Measurements from ENCODE around the gene WDR47.
"Not testable (repeated sequence)": the region's sequence is repeated elsewhere in the genome, so short reads cannot be mapped to it uniquely, and the experiment has no call there.

The WDR47 gene

GRCh38 chr1:108969346-108969745 is 72.6 kb downstream of the WDR47 start:
- no peak for DNase-seq (ENCODE audit: extremely low read depth in 1 of 2, low read depth in 1 of 2)

DNA sequence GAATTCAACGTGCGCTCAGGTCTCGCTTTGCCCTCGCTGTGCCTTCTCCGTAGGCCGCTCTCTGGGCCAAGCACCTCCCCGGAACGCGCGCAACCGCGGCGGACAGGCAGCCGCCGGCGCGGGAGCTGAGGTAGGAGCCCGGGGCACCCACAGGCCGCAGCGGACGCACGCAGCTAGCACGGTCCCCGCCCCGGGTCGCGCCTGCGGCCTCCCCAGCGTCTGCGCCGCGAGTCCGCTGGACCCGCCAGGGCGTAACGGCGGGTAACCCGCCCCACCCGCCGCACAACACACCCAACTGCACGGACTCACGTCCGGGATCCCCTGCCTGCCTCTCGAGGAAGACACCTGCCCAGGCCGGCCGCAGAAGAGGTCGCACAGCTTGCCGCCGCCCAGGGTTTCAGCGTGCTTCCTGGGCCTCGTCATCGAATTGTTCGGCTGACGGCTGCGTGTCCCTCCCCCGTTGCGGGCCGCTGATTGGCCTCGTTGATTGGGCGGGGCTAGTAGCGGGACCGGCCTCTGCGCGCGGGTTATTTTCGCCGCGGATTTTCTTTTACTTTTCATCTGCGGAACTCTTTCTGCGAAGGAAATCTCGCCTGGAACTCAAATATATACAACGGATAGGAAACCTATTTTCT is 78.7 kb downstream of the WDR47 start, which contains the start of gene CLCC1:
TSS of gene CLCC1 (minus strand) at position 433 of the 635 bp plus-strand sequence. CDS start 13,047 bp downstream, outside the sequence.
- DNase-seq (ENCODE audit: extremely low read depth in 1 of 2, low read depth in 1 of 2), result peak; percentile 81 to 91

DNA sequence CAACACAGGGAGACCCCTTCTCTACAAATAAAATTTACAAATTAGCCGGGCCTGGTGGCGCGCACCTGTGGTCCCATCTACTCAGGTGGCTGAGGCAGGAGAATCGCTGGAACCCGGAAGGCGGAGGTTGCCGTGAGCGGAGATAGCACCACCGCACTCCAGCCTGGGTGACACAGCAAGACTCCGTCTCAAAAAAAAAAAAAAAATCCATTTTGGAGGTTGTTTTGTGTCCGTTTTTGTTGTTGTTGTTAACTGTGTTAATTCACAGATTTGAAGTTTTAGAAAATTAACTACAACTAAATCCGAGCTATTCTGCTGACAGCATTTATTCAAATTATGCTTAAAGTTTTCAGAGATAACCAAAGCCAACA is 79.2 kb downstream of the WDR47 start:
- no peak for DNase-seq (ENCODE audit: extremely low read depth in 1 of 2, low read depth in 1 of 2)

GRCh38 chr1:108961752-108962486 is 80.0 kb downstream of the WDR47 start:
- DNase-seq (ENCODE audit: extremely low read depth in 1 of 2, low read depth in 1 of 2), result no peak

DNA sequence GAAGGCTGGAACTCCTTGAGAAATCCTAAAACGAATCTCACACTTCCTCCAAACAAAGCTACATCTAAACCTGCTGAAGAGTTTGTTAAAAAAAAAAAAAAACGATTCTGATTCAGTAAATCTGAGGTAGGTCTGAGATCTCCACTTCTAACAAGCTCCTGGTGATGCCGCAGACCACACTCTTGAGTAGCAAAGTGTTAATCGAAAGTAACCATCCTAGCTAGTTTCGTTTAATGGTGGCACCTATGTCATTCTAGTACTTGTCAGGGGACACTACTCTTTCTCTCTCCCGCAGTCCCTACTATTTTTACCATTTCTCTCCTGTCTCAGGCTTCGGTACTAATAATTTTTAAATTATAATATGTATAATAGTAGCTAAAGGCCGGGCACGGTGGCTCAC is 80.7 kb downstream of the WDR47 start:
- no peak for DNase-seq (ENCODE audit: extremely low read depth in 1 of 2, low read depth in 1 of 2)

- no peak for DNase-seq (ENCODE audit: extremely low read depth in 1 of 2, low read depth in 1 of 2)
Measured at GRCh38 chr1:108960719-108961118, 81.2 kb downstream of the WDR47 start.

DNA sequence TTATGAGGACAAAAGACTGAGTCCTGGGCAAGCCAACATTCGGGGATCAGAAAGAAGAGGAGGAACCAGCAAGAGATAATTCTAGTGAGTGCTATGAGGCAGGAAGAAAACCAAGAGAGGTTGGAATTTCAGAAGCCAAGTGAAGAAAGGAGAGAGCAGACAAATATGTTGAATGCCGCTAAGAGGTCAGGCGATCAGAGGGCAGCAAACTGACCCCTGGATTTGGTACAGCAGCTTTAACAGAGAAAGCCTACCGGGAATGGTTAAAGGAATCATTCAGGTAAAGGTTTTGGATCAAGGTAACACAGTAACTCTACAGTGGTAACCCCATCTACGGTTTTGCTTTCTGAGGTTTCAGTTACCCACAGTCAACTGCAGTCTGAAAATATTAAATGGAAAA is 84.0 kb downstream of the WDR47 start:
- DNase-seq (ENCODE audit: extremely low read depth in 1 of 2, low read depth in 1 of 2), result no peak

- no peak for DNase-seq (ENCODE audit: extremely low read depth in 1 of 2, low read depth in 1 of 2)
Measured at GRCh38 chr1:108955881-108956280, 86.0 kb downstream of the WDR47 start.

- DNase-seq (ENCODE audit: extremely low read depth in 1 of 2, low read depth in 1 of 2), result no peak
Measured at GRCh38 chr1:108955111-108955510, 86.8 kb downstream of the WDR47 start.

DNA sequence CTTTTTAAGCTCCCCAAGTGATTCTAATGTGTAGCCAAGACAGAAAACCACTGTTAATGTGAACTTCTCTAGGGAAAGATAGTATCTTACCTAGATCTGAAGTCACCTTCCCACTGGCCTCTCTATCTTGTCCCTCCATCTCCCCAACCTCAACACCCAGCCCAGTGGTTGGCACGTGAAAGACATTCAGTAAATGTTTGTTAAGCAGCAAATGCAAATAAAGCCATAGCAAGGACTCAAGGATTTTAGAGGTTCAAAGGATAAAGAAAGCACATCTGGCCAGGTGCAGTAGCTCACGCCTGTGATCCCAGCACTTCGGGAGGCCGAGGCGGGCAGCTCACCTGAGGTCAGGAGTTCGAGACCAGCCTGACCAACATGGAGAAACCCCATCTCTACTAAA is 88.5 kb downstream of the WDR47 start:
- DNase-seq (ENCODE audit: extremely low read depth in 1 of 2, low read depth in 1 of 2), result no peak

DNA sequence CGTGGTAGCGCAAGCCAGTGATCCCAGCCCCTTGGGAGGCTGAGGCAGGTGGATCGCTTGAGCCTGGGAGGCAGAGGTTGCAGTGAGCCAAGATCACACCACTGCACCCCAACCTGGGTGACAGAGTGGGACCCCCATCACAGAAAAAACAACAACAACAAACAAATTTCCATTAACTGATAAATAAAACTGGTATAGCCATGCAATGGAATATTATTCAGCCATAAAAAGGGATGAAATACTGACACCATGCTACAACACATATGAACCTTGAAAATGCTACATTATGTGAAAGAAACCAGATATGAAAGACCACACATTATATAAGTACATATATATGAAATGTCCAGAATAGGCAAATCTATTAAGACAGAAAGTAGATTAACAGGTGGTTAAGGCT is 90.7 kb downstream of the WDR47 start:
- no peak for DNase-seq (ENCODE audit: extremely low read depth in 1 of 2, low read depth in 1 of 2)

DNA sequence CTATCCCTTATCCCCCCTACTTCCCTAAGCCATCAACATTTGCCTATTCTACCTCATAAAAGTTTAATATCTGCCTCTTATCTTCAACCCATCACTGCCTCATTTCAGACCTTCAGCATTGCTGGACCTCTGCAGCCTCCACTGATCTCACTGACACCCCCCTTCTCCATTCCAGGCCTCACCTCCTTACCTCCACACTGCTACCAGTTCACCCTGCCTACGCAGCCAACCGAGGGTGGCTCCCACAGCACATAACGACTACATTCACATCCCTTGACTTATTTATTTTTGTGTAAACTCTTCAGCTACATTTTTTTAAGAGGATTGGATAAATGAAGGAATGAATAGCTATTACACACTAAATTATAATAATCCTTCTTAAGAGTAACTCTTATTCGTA is 92.9 kb downstream of the WDR47 start:
- DNase-seq (ENCODE audit: extremely low read depth in 1 of 2, low read depth in 1 of 2), result no peak

DNA sequence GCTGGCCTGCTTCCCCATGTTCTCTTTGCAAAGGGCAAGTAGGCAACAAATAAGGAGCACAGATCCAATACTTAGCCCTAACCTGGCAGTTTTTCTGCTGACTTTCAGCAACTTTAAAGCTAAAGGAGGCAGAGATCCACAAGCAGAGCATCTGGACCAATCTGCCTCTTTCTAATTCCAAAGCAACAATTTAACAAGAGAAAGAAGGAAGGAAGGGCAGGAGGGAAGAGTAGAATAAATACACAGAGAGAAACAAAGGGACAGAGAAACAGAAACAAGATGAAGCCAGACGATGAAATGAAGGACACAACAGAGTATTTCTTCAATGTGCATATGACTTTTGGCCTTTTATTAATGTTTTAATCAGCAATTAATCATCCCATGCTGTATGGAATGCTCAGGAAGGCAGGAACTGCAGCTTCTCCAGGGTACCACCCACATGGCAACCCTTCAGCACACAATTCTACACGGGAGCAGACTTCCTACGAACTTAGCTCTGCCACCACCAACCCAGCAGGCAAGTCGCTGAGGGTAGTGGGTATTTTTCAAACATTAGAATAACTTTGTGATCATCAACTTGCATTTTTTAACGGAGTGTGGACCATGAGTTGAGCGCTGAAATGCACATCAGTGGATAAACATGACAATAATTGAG is 93.9 kb downstream of the WDR47 start:
- no peak for DNase-seq (ENCODE audit: extremely low read depth in 1 of 2, low read depth in 1 of 2)

GRCh38 chr1:108936170-108936569 is 105.7 kb downstream of the WDR47 start:
- DNase-seq (ENCODE audit: extremely low read depth in 1 of 2, low read depth in 1 of 2), result no peak

GRCh38 chr1:108933944-108934343 is 108.0 kb downstream of the WDR47 start:
- DNase-seq (ENCODE audit: extremely low read depth in 1 of 2, low read depth in 1 of 2), result no peak

DNA sequence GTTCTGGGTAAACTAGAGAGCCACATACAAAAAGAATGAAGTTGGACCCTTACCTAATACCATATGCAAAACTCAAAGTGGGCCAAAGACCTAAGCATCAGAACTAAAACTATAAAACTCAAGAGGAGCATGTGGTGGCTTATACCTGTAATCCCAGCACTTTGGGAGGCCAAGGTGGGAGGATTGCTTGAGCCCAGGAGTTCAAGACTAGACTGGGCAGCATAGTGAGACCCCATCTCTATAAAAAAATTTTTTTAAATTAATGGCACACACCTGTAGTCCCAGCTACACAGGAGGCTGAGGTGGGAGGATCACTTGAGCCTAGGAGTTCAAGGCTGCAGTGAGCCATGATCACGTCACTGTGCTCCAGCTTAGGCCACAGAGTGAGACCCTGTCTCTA is 114.3 kb downstream of the WDR47 start:
- DNase-seq (ENCODE audit: extremely low read depth in 1 of 2, low read depth in 1 of 2), result not testable (repeated sequence)

DNA sequence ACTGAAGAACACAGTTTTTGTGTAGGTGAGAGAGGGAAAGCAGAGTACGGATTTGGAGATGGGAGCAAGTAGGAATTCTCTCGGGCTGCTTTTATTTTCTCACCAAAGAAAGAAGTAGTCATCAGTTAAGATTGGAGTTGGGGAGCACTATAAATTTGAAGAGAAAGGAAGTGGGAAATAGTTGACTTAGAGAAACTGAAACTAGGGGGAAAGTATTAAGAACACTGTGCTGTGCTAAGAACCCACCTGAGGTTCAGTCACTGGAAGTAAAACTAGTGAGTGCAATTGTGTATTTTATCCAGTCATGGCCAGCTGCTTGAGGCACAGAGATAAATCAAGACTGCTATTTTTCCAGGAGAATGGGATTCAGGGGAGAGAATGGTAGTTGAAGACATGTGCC is 116.0 kb downstream of the WDR47 start:
- no peak for DNase-seq (ENCODE audit: extremely low read depth in 1 of 2, low read depth in 1 of 2)
